IPS-NIHi11 (cell line): ENCODE data around the gene NCAM2.
"Not testable (repeated sequence)": the region's sequence is repeated elsewhere in the genome, so short reads cannot be mapped to it uniquely, and the experiment has no call there.

Source experiments
- DNase-seq: peaks from one replicate; pipeline ENCODE4 v3.0.0; 2012; ENCODE audit warnings: mixed read lengths, low spot score

The NCAM2 gene

GRCh38 chr21:21324297-21324696 lies 326.1 kb downstream of the NCAM2 start:
- DNase-seq: no peak

GRCh38 chr21:21332492-21332891 lies 334.3 kb downstream of the NCAM2 start:
- no peak for DNase-seq

- DNase-seq: no peak
These were observed 342.8 kb downstream of the NCAM2 start for GRCh38 chr21:21341041-21341440.

GRCh38 chr21:21345296-21345695 lies 347.1 kb downstream of the NCAM2 start:
- no peak for DNase-seq

- DNase-seq: no peak
These were observed 347.7 kb downstream of the NCAM2 start for GRCh38 chr21:21345872-21346271.

GRCh38 chr21:21366277-21366676 lies 368.1 kb downstream of the NCAM2 start:
- DNase-seq: no peak

- no peak for DNase-seq
These were observed 369.4 kb downstream of the NCAM2 start for GRCh38 chr21:21367583-21367982.

GRCh38 chr21:21373969-21374368 lies 375.8 kb downstream of the NCAM2 start:
- DNase-seq: no peak

GRCh38 chr21:21383126-21383525 lies 384.9 kb downstream of the NCAM2 start:
- no peak for DNase-seq

- DNase-seq: no peak
These were observed 386.8 kb downstream of the NCAM2 start for GRCh38 chr21:21384977-21385376.

- DNase-seq: no peak
These were observed 387.2 kb downstream of the NCAM2 start for GRCh38 chr21:21385404-21385803.

- no peak for DNase-seq
These were observed 389.7 kb downstream of the NCAM2 start for GRCh38 chr21:21387916-21388315.

GRCh38 chr21:21394064-21394463 lies 395.9 kb downstream of the NCAM2 start:
- no peak for DNase-seq

- no peak for DNase-seq
These were observed 398.2 kb downstream of the NCAM2 start for GRCh38 chr21:21396424-21396823.

GRCh38 chr21:21397464-21397863 lies 399.3 kb downstream of the NCAM2 start:
- no peak for DNase-seq

GRCh38 chr21:21401444-21401843 lies 403.2 kb downstream of the NCAM2 start:
- no peak for DNase-seq

- DNase-seq: not testable (repeated sequence)
These were observed 404.0 kb downstream of the NCAM2 start for GRCh38 chr21:21402187-21402586.

GRCh38 chr21:21404261-21404660 lies 406.1 kb downstream of the NCAM2 start:
- DNase-seq: not testable (repeated sequence)

GRCh38 chr21:21406921-21407320 lies 408.7 kb downstream of the NCAM2 start:
- no peak for DNase-seq

GRCh38 chr21:21412096-21412495 lies 413.9 kb downstream of the NCAM2 start:
- DNase-seq: no peak

- no peak for DNase-seq
These were observed 417.5 kb downstream of the NCAM2 start for GRCh38 chr21:21415741-21416140.

GRCh38 chr21:21434944-21435343 lies 436.7 kb downstream of the NCAM2 start:
- no peak for DNase-seq

GRCh38 chr21:21436012-21436534 lies 437.9 kb downstream of the NCAM2 start:
- DNase-seq: no peak

GRCh38 chr21:21439761-21440160 lies 441.6 kb downstream of the NCAM2 start:
- DNase-seq: no peak

- DNase-seq: no peak
These were observed 458.9 kb downstream of the NCAM2 start for GRCh38 chr21:21457077-21457476.
